WTC11 (cell line): ENCODE results near the gene HELZ. TPM values are rescaled to one million over a fixed set of nuclear protein-coding genes. Genes with fewer than 3 reads are reported as not detected.

Experiments
- ATAC-seq: fragments of 200-7000 bp; cut with Tn5 transposase; 2 replicates; pipeline ENCODE4 v1.10.0; 2021; ENCODE audit warnings: mild to moderate bottlenecking, moderate library complexity
- CTCF ChIA-PET: fragments of 300-600 bp; sonication (Branson Sonifier 250); formaldehyde crosslinking; loops from one replicate; lab custom pipeline; 2021; ENCODE audit warnings: antibody characterized with exemption; lab: Charles Lee
- POLR2A ChIA-PET: fragments of 350-600 bp; sonication (Branson Sonifier 250); formaldehyde crosslinking; loops from one replicate; lab custom pipeline; 2021; ENCODE audit warnings: antibody characterized with exemption; lab: Charles Lee
- DNase-seq: peaks from one replicate; pipeline ENCODE4 v3.0.0; 2021; ENCODE audit warnings: low spot score
- H3K27ac Mint-ChIP-seq: 2 replicates; pipeline ENCODE4 v1.8.0; 2021; ENCODE audit warnings: mixed read lengths
- H3K27me3 Mint-ChIP-seq: 2 replicates; pipeline ENCODE4 v1.8.0; 2021; ENCODE audit warnings: low read depth, mild to moderate bottlenecking, moderate library complexity, mixed read lengths
- H3K36me3 Mint-ChIP-seq: 2 replicates; pipeline ENCODE4 v1.8.0; 2021; ENCODE audit warnings: mixed read lengths
- H3K4me1 Mint-ChIP-seq: 2 replicates; pipeline ENCODE4 v1.8.0; 2022; ENCODE audit warnings: mixed read lengths
- H3K4me3 Mint-ChIP-seq: 2 replicates; pipeline ENCODE4 v1.8.0; 2021; ENCODE audit warnings: mild to moderate bottlenecking, moderate library complexity, mixed read lengths
- H3K9me3 Mint-ChIP-seq: 2 replicates; pipeline ENCODE4 v1.8.0; 2021; ENCODE audit warnings: mixed read lengths
- ERG ChIP-seq: fragments of 250-450 bp; sonication (Bioruptor Pico); IDR thresholded peaks from 2 replicates; pipeline ENCODE4 v1.8.0; 2021; ENCODE audit warnings: mild to moderate bottlenecking
- GTF2I ChIP-seq: fragments of 250-450 bp; sonication (Bioruptor Pico); conservative IDR thresholded peaks from 2 replicates; pipeline ENCODE4 v1.4.0; 2021; ENCODE audit warnings: mild to moderate bottlenecking
- JAZF1 ChIP-seq: fragments of 250-450 bp; sonication (Bioruptor Pico); IDR thresholded peaks from 2 replicates; pipeline ENCODE4 v1.9.0; 2021; ENCODE audit warnings: moderate library complexity, mild to moderate bottlenecking, inconsistent platforms
- KAT7 ChIP-seq: sonication (generic); formaldehyde crosslinking; IDR thresholded peaks from 2 replicates; pipeline ENCODE4 v1.8.1; 2023; ENCODE audit warnings: missing genetic modification reagents, mild to moderate bottlenecking, borderline replicate concordance
- MAX ChIP-seq: sonication (generic); formaldehyde crosslinking; IDR thresholded peaks from 2 replicates; pipeline ENCODE4 v1.8.0; 2022; ENCODE audit warnings: mild to moderate bottlenecking, missing genetic modification reagents
- NR3C1 ChIP-seq: sonication (generic); formaldehyde crosslinking; conservative IDR thresholded peaks from 2 replicates; pipeline ENCODE4 v1.8.1; 2023; ENCODE audit warnings: low read depth, mild to moderate bottlenecking, missing genetic modification reagents
- SOX15 ChIP-seq: fragments of 250-450 bp; sonication (Bioruptor Pico); IDR thresholded peaks from 2 replicates; pipeline ENCODE4 v1.9.0; 2021; ENCODE audit warnings: mild to moderate bottlenecking
- TEAD1 ChIP-seq: sonication (generic); formaldehyde crosslinking; IDR thresholded peaks from 2 replicates; pipeline ENCODE4 v1.8.0; 2022; ENCODE audit warnings: mild to moderate bottlenecking, missing genetic modification reagents
- TEAD4 ChIP-seq: sonication (generic); formaldehyde crosslinking; IDR thresholded peaks from 2 replicates; pipeline ENCODE4 v1.8.0; 2022; ENCODE audit warnings: mild to moderate bottlenecking, missing genetic modification reagents
- ZBTB21 ChIP-seq: sonication (generic); formaldehyde crosslinking; IDR thresholded peaks from 2 replicates; pipeline ENCODE4 v1.8.1; 2023; ENCODE audit warnings: mild to moderate bottlenecking, missing genetic modification reagents, borderline replicate concordance
- ZNF138 ChIP-seq: sonication (generic); formaldehyde crosslinking; conservative IDR thresholded peaks from 2 replicates; pipeline ENCODE4 v1.8.1; 2022; ENCODE audit warnings: mild to moderate bottlenecking, moderate library complexity, missing genetic modification reagents
- ZNF263 ChIP-seq: sonication (generic); formaldehyde crosslinking; IDR thresholded peaks from 2 replicates; pipeline ENCODE4 v1.8.1; 2022; ENCODE audit warnings: low read depth, mild to moderate bottlenecking, moderate library complexity, missing genetic modification reagents
- total RNA-seq: library from RNA; stranded (reverse); gene quantifications from 3 replicates; pipeline ENCODE4 v1.2.3, GENCODE V29; 2021
- TF ChIP-seq, protein P1 (sequence below): fragments of 200-600 bp; IDR thresholded peaks from 2 replicates; pipeline ENCODE4 v1.8.0; 2022; ENCODE audit warnings: antibody characterized with exemption
- TF ChIP-seq, protein P2 (sequence below): sonication (generic); formaldehyde crosslinking; conservative IDR thresholded peaks from 2 replicates; pipeline ENCODE4 v1.8.1; 2023; ENCODE audit warnings: mild to moderate bottlenecking, low read depth, missing genetic modification reagents, moderate library complexity
- TF ChIP-seq, protein P3 (sequence below): sonication (generic); formaldehyde crosslinking; IDR thresholded peaks from 2 replicates; pipeline ENCODE4 v1.8.1; 2022; ENCODE audit warnings: mild to moderate bottlenecking, missing genetic modification reagents, moderate library complexity, borderline replicate concordance

The HELZ gene
- total RNA-seq, 1 experiment from 2014 or later, result 49.1 TPM

DNA sequence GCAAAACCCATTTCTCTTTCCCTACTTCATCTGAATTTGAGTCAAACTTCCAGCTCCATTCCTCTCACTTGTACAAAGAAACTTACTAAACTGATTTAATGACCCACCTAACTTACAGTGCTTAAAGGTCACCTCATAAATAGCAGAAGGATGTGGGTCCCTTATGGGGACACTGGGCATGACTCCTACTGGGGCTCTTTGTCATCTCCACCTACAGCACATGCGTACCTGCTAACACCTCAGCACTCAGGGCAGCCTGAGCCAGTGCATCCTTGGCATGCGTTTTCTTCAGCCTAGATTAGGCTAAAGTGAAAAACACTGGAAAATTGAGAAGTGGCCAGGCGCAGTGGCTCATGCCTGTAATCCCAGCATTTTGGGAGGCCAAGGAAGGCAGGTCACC is 63.2 kb downstream of the HELZ start (continued):
- TF ChIP-seq ZBTB21, result no peak
- TF ChIP-seq, protein P1, sequence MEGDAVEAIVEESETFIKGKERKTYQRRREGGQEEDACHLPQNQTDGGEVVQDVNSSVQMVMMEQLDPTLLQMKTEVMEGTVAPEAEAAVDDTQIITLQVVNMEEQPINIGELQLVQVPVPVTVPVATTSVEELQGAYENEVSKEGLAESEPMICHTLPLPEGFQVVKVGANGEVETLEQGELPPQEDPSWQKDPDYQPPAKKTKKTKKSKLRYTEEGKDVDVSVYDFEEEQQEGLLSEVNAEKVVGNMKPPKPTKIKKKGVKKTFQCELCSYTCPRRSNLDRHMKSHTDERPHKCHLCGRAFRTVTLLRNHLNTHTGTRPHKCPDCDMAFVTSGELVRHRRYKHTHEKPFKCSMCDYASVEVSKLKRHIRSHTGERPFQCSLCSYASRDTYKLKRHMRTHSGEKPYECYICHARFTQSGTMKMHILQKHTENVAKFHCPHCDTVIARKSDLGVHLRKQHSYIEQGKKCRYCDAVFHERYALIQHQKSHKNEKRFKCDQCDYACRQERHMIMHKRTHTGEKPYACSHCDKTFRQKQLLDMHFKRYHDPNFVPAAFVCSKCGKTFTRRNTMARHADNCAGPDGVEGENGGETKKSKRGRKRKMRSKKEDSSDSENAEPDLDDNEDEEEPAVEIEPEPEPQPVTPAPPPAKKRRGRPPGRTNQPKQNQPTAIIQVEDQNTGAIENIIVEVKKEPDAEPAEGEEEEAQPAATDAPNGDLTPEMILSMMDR, result no peak

DNA sequence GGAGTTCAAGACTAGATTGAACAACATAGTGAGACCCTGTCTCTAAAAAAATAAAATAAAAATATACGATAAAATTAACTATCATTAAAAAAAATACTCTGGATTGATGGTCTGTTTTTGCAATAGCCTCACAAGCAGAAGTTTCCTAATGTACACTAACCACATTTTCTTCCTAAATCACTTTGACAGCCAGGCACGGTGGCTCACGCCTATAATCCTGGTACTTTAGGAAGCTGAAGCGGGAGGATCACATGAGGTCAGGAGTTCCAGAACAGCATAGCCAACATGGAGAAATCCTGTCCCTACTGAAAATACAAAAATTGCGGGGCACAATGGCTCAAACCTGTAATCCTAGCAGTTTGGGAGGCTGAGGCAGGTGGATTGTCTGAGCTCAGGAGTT is 64.7 kb downstream of the HELZ start:
- ChIA-PET POLR2A (interaction anchor here (0.7 kb wide), 2 partner anchors 75 to 301 kb away, joined by 3 read pairs; no protein-coding TSS in a partner anchor), CTCF (interaction anchor here (1.4 kb wide), 1 partner anchor 41 kb away, joined by 5 read pairs; no protein-coding TSS in a partner anchor)
- Mint-ChIP-seq H3K27me3 (no peaks in the 10 kb centered on the region), H3K9me3 (no peaks in the 10 kb centered on the region), H3K36me3 (peaks cover 11% of the 10 kb centered on the region), H3K27ac (no peak overlapping the region), H3K4me3 (no peak overlapping the region), H3K4me1 (no peaks in the 10 kb centered on the region)
- TF ChIP-seq, protein P1, result no peak
- TF ChIP-seq GTF2I (CRISPR knock-in tag), result no peak
- no peak for ATAC-seq
- DNase-seq, result no peak

- no peak overlapping the region for H3K27ac Mint-ChIP-seq
- CTCF ChIA-PET, result interaction anchor here (1.6 kb wide), 1 partner anchor 22 kb away, joined by 8 read pairs; no protein-coding TSS in a partner anchor
- DNase-seq (no peak), ATAC-seq (no peak)
- H3K4me1 Mint-ChIP-seq, result no peaks in the 10 kb centered on the region
- no peak overlapping the region for H3K4me3 Mint-ChIP-seq
- peaks cover 11% of the 10 kb centered on the region for H3K36me3 Mint-ChIP-seq
- no peaks in the 10 kb centered on the region for H3K27me3 Mint-ChIP-seq
- TF ChIP-seq ZNF138 (no peak), MAX (no peak), TEAD4 (no peak), KAT7 (no peak), ZNF263 (CRISPR knock-in tag) (no peak), ZBTB21 (no peak), JAZF1 (no peak), NR3C1 (CRISPR knock-in tag) (no peak), SOX15 (no peak), ERG (CRISPR knock-in tag) (no peak), TEAD1 (CRISPR knock-in tag) (no peak)
- TF ChIP-seq, protein P1, result no peak
- TF ChIP-seq, protein P2, sequence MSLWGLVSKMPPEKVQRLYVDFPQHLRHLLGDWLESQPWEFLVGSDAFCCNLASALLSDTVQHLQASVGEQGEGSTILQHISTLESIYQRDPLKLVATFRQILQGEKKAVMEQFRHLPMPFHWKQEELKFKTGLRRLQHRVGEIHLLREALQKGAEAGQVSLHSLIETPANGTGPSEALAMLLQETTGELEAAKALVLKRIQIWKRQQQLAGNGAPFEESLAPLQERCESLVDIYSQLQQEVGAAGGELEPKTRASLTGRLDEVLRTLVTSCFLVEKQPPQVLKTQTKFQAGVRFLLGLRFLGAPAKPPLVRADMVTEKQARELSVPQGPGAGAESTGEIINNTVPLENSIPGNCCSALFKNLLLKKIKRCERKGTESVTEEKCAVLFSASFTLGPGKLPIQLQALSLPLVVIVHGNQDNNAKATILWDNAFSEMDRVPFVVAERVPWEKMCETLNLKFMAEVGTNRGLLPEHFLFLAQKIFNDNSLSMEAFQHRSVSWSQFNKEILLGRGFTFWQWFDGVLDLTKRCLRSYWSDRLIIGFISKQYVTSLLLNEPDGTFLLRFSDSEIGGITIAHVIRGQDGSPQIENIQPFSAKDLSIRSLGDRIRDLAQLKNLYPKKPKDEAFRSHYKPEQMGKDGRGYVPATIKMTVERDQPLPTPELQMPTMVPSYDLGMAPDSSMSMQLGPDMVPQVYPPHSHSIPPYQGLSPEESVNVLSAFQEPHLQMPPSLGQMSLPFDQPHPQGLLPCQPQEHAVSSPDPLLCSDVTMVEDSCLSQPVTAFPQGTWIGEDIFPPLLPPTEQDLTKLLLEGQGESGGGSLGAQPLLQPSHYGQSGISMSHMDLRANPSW (CRISPR knock-in tag), result no peak
- TF ChIP-seq, protein P3, sequence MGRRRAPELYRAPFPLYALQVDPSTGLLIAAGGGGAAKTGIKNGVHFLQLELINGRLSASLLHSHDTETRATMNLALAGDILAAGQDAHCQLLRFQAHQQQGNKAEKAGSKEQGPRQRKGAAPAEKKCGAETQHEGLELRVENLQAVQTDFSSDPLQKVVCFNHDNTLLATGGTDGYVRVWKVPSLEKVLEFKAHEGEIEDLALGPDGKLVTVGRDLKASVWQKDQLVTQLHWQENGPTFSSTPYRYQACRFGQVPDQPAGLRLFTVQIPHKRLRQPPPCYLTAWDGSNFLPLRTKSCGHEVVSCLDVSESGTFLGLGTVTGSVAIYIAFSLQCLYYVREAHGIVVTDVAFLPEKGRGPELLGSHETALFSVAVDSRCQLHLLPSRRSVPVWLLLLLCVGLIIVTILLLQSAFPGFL (CRISPR knock-in tag), result no peak
- H3K9me3 Mint-ChIP-seq, result no peaks in the 10 kb centered on the region
- POLR2A ChIA-PET, result no interaction called here
Measured at GRCh38 chr17:67178555-67178954, 66.4 kb downstream of the HELZ start.
